ENCODE data around the gene GPX2. TPM values are rescaled to one million over a fixed set of nuclear protein-coding genes. Genes with fewer than 3 reads are reported as not detected.

The GPX2 gene
- total RNA-seq, 1 experiment from 2014 or later = not detected

GRCh38 chr14:64979336-64980074 lies 37.0 kb upstream of the GPX2 start:
- ChIA-PET CTCF (no interaction called here), POLR2A (ENCODE audit: low non-redundant PET) (no interaction called here)
- no peaks in the 10 kb centered on the region for H3K4me1 ChIP-seq (ENCODE audit: insufficient read depth, low read length, poor library complexity, severe bottlenecking)
- intact Hi-C loops (cut with micrococcal nuclease; ENCODE audit: unreplicated experiment) = loop anchor here (5.0 kb wide), 1 partner anchor 157 kb away; no protein-coding TSS in a partner anchor
- BruUV-seq (replicated peaks) = no TSS peak
- H3K27ac ChIP-seq (ENCODE audit: low read depth, low read length, poor library complexity, severe bottlenecking) = no peak overlapping the region
- H3K27me3 ChIP-seq (replicated peaks; ENCODE audit: insufficient read depth, low read depth, low read length, poor library complexity) = no peaks in the 10 kb centered on the region
- DNase-seq (ENCODE audit: low spot score) = no peak
- no peak overlapping the region for H3K4me3 ChIP-seq (ENCODE audit: low read depth, low read length, poor library complexity, severe bottlenecking)
- no peaks in the 10 kb centered on the region for H3K9me3 ChIP-seq (ENCODE audit: low read depth, low read length, poor library complexity, severe bottlenecking)
- H3K36me3 ChIP-seq (ENCODE audit: insufficient read depth, low read length, poor library complexity, severe bottlenecking) = no peaks in the 10 kb centered on the region
- no peak for TF ChIP-seq EZH2 (IDR thresholded peaks at IDR 0.05; ENCODE audit: borderline replicate concordance, low read depth, low read length, poor library complexity, severe bottlenecking)
- TF ChIP-seq CTCF (conservative IDR thresholded peaks at IDR 0.05; ENCODE audit: low read depth, low read length) = no peak

GRCh38 chr14:64974563-64974962 lies 32.0 kb upstream of the GPX2 start:
- BruUV-seq (replicated peaks) = no TSS peak
- intact Hi-C loops (cut with micrococcal nuclease; ENCODE audit: unreplicated experiment) = no loop called here
- H3K27me3 ChIP-seq (replicated peaks; ENCODE audit: insufficient read depth, low read depth, low read length, poor library complexity) = no peaks in the 10 kb centered on the region
- H3K36me3 ChIP-seq (ENCODE audit: insufficient read depth, low read length, poor library complexity, severe bottlenecking) = no peaks in the 10 kb centered on the region
- H3K4me3 ChIP-seq (ENCODE audit: low read depth, low read length, poor library complexity, severe bottlenecking) = no peak overlapping the region
- no peak overlapping the region for H3K27ac ChIP-seq (ENCODE audit: low read depth, low read length, poor library complexity, severe bottlenecking)
- H3K4me1 ChIP-seq (ENCODE audit: insufficient read depth, low read length, poor library complexity, severe bottlenecking) = peaks cover 6% of the 10 kb centered on the region
- CTCF ChIA-PET = no interaction called here
- H3K9me3 ChIP-seq (ENCODE audit: low read depth, low read length, poor library complexity, severe bottlenecking) = no peaks in the 10 kb centered on the region
- POLR2A ChIA-PET (ENCODE audit: low non-redundant PET) = no interaction called here
- TF ChIP-seq CTCF (conservative IDR thresholded peaks at IDR 0.05; ENCODE audit: low read depth, low read length) = no peak
- TF ChIP-seq EZH2 (IDR thresholded peaks at IDR 0.05; ENCODE audit: borderline replicate concordance, low read depth, low read length, poor library complexity, severe bottlenecking) = no peak
- DNase-seq (ENCODE audit: low spot score) = no peak

GRCh38 chr14:64973826-64974225 lies 31.3 kb upstream of the GPX2 start:
- Histone ChIP-seq H3K27ac (ENCODE audit: low read depth, low read length, poor library complexity, severe bottlenecking) (no peak overlapping the region), H3K4me3 (ENCODE audit: low read depth, low read length, poor library complexity, severe bottlenecking) (no peak overlapping the region), H3K9me3 (ENCODE audit: low read depth, low read length, poor library complexity, severe bottlenecking) (no peaks in the 10 kb centered on the region), H3K27me3 (replicated peaks; ENCODE audit: insufficient read depth, low read depth, low read length, poor library complexity) (no peaks in the 10 kb centered on the region), H3K4me1 (ENCODE audit: insufficient read depth, low read length, poor library complexity, severe bottlenecking) (peaks cover 12% of the 10 kb centered on the region), H3K36me3 (ENCODE audit: insufficient read depth, low read length, poor library complexity, severe bottlenecking) (no peaks in the 10 kb centered on the region)
- ChIA-PET POLR2A (ENCODE audit: low non-redundant PET) (interaction anchor here (0.6 kb wide), 1 partner anchor 13 kb away, joined by 5 read pairs; no protein-coding TSS in a partner anchor), CTCF (no interaction called here)
- no TSS peak for BruUV-seq (replicated peaks)
- DNase-seq (ENCODE audit: low spot score) = no peak
- intact Hi-C loops (cut with micrococcal nuclease; ENCODE audit: unreplicated experiment) = no loop called here
- no peak for TF ChIP-seq CTCF (conservative IDR thresholded peaks at IDR 0.05; ENCODE audit: low read depth, low read length)
- no peak for TF ChIP-seq EZH2 (IDR thresholded peaks at IDR 0.05; ENCODE audit: borderline replicate concordance, low read depth, low read length, poor library complexity, severe bottlenecking)
